Activated effector memory CD4-positive, alpha-beta T cell treated with anti-CD3 and anti-CD28 coated beads, Interleukin-2, amount 50 U/mL, for 16 hours (primary cell): ENCODE measurements around the gene MMP3.
"Not testable (repeated sequence)": the region's sequence is repeated elsewhere in the genome, so short reads cannot be mapped to it uniquely, and the experiment has no call there.

Experiments used
- DNase-seq: peaks from one replicate; pipeline ENCODE4 v3.0.0-alpha.2; 2020

MMP3 gene

DNA sequence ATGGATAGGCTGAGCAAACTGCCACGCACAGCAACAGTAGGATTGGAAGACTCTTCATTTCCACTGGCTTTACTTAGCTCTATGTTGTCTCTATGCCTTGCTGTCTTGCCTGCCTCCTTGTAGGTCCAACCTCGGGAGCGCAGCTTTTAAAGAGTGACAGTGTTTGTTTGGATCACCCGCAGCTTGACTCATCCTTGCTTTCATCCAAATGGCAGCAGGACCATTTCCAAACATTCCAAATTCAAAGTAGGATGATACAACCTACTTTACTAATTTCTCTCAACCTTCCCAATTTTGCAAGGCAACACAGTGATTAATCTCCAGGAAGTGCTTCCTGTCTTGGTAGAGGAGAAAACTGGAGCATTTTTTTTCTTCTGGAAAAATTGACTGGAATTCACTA lies at the start of gene MMP3:
Gene MMP3 (minus strand): TSS at position 121 of the 400 bp plus-strand sequence. CDS start 63 bp downstream, at position 58.
- no peak for DNase-seq

DNA sequence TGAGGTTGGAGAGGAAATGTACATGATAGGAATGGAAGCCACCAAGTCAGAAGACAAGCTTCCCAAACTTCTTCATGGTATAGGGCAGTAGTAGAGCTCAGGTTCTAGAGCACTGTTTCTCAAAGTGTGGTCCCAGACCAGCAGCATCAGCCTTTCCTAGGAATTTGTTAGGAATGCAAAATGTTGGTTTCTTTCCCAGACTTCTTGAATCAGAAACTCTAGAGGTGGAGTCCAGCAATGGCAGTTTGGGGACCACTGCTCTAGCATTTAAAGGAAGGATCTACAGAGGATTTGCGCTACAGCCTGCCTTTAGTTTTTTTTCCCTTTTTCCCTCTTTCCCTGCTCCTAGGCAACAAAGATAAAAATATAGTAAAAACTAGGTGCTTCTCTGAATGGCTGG lies 48.3 kb upstream of the MMP3 start:
- DNase-seq: no peak

DNA sequence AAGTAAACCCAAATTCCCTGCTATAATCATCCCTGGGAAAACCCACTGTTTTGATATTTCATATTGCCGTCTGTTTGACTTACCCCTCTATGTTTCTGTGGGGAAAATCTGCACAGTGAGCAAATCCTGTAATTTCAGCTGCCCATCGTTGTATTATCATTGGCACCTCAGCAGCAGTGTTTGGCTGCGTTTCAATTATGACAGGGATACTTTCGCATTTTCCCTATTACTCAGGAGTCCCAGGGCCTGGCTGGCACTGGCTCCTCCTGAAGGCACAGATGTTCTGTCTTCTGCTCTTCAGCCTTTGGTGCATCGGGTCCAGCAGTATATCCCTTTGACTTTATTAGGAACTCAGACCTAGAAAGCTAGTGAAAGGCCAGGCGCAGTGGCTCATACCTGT lies 43.6 kb upstream of the MMP3 start:
- DNase-seq: no peak

DNA sequence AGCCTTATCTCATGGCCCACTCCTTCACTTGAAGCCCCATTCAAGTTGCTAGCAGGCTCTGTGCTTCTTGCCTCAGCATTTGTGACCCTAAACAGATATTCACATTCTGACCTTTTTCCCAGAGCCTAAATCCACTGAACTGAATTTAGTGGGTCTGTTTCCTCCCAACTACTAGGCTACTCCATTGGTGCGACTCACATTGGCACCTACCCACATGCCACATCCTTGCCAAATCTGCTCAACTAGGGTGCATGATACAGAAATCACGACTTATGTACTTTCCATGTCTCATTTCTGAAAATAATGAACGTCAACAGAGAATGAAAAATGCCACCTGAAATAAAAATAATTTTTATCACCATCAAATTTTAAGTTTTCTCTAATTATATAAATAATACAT lies 39.7 kb upstream of the MMP3 start:
- no peak for DNase-seq

DNA sequence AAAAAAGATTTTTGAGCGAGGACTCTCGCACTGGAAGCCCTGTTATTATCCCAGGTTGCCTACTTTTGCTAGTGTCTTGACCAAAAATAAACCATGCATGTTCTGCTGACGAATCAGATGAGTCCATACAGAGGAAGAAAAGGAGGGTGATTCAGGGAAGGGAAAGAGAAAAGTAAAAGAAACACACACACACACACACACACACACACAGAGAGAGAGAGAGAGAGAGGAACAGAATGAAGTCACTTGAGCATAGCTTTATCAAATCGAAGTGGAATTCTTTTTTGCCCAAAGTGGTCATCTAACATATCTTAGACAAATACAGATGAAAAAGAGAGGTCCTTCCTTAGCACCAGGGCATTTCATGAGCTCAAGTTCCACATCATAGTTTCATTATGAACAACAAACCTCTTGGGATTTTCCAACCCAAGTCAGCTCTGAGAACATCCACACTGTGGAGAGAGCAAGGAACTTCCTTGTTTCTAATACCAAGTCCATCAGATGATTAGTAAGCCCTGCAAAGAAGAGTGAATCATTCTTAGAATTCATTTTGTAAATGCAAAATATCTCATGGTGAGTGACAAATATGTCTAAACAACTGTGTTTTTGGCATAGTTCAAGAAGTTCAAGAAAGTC lies 39.1 kb upstream of the MMP3 start:
- DNase-seq: no peak

DNA sequence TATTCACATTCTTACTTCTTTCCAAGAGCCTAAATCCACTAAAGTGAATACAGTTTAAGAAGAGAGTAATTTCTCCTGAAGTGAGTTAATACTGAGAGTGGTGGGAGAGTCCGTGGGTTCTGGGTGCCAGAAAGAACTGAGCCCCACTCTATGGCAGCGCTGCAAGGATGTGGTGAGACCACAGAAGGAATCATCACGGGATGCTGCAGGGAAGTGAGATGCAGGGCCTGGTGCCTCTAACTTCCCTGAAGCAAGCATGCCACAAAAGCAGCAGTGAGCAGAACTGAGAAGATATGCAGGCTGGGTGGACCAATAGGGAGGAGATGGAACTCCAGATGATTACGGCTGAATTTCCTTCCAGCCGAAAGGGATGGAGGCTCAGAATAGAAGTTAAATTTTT lies 36.4 kb upstream of the MMP3 start:
- DNase-seq: no peak

DNA sequence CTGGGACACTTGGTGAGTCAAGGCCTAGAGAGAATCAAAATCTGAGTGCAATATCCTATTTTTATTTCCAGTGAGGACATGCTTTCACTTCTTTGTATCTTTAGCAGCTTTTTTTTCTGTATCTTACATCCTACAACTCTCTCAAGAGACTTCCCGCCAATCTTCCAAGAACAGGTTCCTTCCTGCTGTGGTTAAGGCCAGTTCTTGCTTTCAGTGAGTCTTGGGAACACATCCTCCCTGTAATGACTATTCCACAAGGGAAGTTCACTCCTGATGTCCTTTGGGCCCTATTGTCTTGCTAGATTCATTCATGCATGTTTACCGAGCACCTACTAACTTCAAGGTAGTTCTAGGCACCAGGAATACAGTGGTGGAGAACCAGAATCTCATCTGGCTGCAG lies 35.2 kb upstream of the MMP3 start:
- DNase-seq: no peak

DNA sequence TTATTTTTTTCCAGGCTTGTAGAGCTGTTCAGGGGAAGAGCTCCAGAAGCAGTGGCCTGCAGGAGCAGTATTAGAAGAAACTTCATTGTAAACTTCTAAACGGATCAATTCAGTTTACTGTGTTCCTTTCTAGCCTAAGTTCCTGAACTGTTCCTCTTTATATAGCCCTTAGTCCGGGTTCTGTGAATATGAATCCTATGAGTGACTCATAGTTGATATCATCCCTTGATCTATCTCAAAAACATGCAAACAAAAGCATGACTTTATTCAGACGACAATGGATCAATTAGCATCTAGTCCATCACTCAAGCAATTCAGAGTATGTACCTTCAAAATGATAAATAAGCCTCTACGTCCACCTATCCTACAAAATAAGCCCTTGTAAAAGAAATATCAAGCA lies 31.4 kb upstream of the MMP3 start, which contains the start of gene MMP12:
Gene MMP12 (minus strand): TSS at position 131 of the 400 bp plus-strand sequence. CDS start 45 bp downstream, at position 86.
- DNase-seq: no peak

DNA sequence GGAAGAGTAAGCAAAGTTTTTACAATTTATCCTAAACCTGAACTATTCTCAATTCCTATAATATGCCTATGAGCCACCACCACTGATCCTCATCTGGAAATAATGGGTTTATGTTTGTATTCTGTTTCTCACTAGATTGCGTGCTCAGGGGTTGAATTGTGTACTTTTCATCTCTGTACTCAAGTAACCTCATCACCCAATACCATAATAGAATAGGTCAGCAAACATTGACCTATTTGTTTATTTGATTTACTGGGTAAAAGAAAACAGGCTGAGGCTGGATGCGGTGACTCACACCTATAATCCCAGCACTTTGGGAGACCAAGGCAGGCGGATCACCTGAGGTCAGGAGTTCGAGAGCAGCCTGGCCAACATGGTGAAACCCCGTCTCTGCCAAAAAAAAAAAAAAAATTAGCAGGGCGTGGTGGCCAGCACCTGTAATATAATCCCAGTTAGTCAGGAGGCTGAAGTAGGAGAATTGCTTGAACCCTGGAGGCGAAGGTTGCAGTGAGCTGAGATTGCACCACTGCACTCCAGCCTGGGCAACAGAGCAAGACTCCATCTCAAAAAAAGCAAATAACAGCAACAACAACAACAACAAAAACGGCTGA lies 26.1 kb upstream of the MMP3 start:
- not testable (repeated sequence) for DNase-seq

DNA sequence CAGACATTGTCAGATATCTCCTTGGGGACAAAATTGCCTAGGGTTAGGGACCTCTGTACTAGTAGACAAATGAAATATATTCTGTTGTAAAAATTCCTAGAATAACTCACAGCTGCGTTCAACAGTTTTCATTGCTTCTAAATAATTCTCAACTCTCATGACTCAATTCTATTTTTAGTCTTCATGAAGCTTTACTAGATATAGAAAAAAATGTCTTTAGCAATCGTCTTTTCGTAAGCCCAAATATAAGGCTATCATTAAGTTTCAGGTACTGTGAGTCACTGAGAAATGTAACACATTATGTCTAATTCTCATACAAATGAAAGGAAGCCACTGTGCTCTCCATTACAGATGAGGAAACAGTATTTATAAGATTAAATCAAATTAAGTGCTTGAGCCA lies 24.9 kb upstream of the MMP3 start:
- no peak for DNase-seq

DNA sequence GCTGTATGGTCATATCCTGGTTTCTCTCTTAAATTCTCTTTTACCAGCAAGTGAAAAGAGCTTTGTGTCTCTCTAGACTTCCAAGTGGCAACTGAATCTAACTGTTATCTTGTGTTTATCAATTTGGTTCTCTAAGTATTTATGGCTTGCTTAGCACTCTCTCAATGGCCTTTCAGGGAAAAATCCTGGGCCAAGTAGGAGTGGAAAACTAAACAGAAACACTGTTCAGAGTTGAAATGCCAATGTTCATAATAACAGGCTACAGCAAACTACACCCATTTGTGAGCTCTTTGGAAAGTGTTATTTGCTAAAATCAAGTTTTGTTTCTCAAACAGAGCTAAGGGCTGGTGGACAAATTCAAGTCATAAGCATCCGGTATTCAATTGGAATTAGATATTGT lies 21.3 kb upstream of the MMP3 start:
- DNase-seq: no peak

DNA sequence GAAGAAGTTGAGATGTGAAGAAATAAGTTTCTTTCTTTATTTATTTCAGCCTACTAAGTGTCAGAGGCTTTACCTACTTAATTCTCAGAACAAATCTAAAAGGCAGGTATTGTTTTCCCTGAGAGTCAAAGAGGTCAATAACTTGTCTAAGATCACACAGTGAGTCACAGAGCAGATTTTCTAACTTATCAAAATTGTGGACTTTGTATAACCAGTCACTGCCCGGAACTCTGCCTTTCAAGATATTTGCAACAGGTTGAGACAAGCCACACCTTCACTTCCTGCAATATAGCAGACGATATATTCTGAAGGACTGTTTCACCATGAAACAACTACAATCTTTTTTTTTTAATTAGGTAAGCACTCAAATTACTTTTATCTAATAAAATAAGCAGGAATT lies 10.5 kb upstream of the MMP3 start:
- DNase-seq: no peak

DNA sequence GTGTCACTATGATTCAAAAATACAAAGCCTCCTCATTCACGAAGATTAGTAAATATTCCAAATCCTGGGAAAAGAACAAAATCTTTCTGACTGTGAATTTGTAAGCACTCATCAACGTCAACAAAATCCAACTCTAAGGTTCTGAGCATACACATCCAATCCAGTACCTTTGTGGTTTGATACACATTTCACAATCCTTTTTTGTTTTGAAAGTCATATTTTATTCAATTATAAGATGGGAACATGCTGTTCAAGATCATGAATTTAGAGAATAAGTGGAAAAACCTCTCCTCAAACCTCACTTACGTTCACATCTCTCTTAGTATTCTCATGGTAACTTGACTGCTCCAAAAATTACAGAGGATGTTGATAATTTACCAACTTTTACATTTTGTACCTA lies 9.6 kb upstream of the MMP3 start:
- no peak for DNase-seq

DNA sequence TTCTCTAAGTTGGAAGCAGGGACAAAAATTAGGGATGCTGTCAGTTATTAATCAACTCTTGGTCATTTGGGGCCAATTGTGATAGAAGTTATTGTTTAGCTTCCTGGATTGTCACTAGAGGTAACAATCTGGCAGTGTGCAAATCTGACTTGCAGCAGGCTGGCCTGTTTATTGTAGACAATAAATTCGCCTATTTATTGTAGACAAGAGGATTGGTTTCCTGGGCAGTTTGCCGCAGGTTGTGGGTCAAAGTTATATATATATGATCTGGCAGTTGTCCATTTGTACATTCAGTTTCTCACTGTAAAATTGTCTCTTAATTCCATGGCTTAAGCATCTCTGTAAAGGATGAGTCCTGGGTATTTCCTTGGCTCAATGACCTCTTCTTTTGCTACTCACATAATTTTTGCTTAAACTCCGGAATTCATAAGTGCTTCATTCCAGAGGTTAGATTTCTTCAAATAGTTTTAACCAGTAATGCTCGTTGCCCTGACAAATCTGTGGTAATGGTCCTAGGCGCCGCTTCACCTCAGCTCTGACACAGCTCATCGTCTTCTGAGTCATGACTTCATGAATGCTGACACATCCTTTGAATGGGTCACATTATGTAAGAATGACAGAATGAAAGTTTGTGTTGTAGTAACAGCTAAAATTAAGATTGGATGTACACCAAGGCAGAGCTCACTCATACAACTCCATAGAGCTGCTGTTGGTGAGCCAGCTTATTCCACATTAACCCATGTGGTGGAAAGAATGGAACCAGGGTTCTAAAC lies 7.8 kb upstream of the MMP3 start:
- no peak for DNase-seq

DNA sequence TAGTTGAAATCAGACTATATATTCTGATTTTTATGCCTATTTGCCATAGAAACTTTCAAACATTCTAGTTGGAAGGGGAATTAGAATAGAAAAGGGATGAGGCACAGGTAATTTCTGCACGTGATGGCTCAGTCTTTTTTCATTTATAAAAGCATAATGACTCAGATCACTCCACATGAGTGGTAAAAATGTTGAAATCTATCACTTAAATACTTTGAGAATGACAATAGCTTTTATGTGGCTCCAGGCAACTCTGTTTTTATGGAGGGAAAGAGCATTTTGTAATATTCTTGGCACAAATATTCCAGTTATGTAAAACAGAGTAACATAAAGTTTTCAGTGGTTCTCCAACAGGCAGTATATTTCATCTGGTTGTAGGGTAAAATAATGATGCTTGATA lies 5.9 kb upstream of the MMP3 start:
- DNase-seq: no peak

DNA sequence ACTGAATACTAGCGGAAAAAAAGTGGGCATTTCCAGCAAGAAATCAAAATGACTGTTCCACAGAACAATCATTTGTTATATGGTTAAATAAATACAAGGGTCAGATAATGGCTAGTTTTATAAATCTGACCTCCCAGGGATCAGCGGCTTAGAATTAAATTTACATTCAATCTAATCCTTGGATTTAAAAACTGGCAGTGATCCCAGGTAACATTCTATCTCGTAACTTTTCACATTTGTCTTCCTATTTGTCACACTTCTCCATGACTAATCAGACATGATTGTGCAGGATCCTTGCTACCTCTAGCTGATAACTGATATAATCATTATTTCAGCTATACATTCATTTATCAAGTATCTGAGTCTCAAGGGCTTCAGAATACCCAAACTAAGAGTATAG lies 2.9 kb upstream of the MMP3 start:
- no peak for DNase-seq

DNA sequence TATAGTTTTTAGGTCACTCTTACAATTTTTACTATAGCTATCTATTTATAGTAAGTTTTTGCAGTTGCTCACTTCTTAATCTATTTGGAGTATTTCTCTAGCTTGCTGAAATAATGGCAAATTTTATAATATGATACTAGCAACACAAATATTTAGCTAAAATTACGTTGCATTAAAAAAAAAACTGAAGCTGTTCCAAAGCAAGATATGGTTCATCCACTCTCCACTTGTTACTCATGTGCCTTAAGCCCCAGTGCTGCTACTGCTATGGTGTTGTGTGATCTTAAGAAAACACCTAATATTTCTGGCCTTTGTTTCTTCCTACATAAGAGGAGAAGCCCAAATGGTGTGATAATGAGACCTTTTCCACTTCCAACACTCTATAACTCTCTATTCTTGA lies 479 bp downstream of the MMP3 start:
- DNase-seq: no peak

DNA sequence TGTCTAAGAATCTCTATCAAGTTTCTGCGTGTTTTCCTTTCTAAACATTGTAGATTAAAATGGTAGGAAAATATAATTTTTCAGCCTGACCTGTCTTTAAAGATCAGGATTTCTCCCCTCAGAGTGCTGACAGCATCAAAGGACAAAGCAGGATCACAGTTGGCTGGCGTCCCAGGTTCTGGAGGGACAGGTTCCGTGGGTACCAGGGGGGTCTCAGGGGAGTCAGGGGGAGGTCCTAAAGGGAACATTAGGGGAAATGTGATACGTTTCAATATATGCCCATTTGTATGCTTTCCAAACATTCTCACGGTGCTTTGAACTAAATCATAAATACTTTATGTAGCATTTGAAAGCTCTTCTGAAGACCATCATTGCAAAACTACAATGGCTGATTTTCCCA lies 3.4 kb downstream of the MMP3 start:
- DNase-seq: no peak

DNA sequence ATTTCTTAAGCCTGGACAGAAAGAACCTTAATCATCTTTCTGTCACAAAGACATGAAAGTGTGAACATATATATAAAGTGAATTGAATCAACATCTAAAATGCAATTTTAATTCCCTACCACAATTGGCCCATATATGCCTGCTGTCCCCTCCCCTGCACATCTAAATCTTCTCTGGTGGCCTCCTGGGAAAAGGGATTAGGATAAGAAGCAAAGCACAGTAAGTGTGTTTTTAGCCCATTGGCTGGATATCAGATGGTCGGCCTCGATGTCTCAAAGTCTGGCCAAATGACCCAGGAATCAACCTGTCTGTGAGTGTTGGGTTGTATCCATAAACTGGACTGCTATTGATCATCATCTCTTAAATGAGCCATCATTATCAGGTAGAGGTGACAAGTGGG lies 5.8 kb downstream of the MMP3 start:
- DNase-seq: no peak

DNA sequence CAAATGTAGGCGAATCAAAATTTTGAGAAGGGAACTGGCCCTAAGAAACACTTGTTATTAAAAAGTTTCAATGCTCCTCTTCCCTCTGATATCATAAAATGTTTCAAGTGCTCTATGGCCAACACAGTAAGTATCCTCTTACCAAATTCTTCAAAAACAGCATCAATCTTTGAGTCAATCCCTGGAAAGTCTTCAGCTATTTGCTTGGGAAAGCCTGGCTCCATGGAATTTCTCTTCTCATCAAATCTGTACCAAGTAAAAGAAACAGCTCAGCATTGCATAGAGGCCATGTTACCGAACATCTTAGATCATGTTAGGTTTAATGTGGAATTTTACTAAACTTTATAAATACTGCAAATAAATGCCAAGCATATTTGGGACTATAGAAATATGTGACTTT lies 6.3 kb downstream of the MMP3 start:
- no peak for DNase-seq

DNA sequence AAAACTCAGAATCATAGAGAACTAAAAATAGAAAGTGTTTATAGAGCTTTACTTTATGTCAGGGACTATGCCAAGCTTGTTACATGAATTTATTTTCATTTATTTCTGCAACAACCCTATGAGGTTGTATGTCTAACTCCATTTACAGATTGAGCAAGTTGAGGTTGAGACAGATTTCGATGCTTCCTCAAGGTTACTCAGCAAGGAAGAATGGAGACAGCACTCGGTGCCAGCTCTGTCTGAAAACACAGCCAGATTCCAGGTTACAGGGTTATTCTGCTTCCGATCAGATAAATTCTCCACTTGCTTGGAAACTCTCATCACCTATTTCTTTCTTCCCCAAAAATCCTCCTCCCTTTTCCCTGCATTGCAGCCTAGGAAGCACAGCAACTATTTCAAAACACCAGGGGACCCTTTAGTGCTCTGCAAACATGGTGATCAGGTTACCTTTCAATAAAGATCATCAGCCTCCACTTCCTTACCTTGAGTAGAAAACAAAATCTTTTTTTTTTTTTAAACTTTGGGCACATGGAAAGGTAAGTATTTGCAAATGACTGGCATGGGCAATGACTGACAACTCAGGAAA lies 7.0 kb downstream of the MMP3 start:
- DNase-seq: no peak

DNA sequence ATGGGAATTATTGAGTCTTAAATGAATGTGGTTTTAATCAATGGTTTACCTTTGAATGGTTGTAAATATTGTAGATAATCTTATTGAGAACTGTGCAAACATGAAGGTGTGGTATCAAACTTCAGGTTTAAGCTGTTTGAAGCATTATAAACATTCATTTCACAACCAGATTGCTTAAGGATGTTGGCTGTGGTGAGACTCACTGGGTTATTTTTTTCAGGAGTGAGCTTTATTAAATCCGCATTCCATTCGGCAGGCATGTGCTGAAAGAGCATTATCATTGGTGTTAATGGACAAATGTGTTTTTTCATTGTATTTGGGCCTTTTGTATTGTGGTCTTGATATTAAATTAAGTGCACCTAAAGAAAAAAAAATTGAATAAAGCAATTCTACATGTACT lies 9.7 kb downstream of the MMP3 start:
- no peak for DNase-seq

DNA sequence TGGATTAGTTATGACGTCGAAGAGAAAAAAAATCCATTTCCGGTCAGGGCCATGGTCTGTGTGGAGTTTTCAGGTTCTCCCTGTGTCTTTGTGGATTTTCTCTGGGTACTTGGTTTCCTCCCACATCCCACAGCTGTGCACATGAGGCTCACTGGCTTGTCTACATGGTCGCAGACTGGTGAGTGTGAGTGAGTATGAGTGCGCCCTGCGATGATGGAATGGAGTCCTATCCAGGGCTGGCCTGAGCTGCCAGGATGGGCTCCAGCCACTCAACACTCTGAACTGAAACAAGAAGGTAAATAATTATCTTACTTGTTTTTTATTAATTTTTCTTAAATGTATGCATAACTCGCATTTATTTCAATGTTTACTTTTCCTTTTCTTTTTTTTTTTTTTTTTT lies 10.8 kb downstream of the MMP3 start:
- no peak for DNase-seq
